Myocyte (in vitro differentiated cells): Measurements from ENCODE around the gene ANO4. TPM values are rescaled to one million over a fixed set of nuclear protein-coding genes. Genes with fewer than 3 reads are reported as not detected.

Experiments used
- DNase-seq: peaks from one replicate; pipeline ENCODE4 v3.0.0-alpha.2; 2012; ENCODE audit warnings: low read depth
- total RNA-seq: library from RNA; depleted of rRNA; stranded (reverse); fragments of >200 nt; gene quantifications from 2 replicates; pipeline ENCODE4 v1.2.3, GENCODE V29; 2014

The ANO4 gene
- total RNA-seq, 1 donor from 2014 or later, result 0.99 TPM

DNA sequence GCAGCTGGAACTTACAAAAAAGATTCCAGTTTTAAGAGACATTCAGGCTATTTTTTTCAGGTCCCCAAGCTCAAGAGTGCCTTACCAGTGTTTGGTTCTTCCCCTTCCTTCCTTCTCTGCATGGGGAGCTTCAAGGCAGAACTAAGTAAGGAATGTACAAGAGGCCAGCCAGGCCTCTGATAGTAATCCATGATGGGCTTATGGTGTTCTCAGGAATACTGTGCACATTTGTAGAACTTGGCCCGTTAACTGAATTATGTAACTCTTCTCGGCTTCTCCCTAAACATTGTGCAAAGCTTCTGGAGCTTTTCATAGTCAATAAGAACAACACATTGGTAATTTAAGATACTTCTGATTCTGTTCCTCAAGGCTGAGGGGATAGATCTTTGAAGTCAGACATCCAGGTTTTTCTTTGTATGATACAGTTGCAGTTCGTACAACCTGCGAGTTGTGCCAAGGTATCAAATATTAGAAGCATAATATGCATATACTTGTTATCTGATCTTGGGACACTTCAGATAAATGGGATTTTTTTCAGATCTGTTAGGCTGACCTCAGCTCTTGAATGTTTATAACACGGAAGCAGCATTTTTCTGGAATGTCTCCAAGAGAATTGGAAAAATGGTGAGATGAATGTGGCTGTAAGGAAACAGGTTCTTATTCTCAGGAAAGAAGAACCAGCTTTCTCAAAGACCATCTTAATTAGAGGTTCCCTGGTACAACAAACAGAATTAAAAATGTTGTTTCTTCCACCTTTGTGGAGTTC is 148.6 kb downstream of the ANO4 start:
- no peak for DNase-seq

GRCh38 chr12:100951756-100952155 is 157.2 kb downstream of the ANO4 start:
- DNase-seq, result no peak

GRCh38 chr12:100953217-100953616 is 158.6 kb downstream of the ANO4 start:
- DNase-seq, result no peak

DNA sequence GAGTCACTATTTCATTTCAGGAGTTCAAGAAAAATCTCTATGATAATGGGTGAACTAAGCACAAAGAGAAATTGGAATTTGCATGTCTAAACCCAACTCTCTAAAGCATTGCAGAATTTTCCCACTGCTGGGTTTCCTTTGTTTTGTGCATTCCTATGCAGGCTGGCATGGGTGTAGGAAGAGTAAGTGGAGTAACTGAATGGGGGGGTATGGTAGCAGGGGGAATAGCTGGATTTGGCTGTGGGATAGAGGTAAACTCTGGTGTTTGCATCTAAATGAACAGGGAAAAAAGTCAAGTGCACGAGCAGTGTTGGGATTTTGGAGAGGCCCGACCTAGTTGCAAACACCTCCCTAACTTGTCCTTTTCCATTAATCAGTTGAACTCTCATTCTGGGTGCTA is 159.1 kb downstream of the ANO4 start:
- no peak for DNase-seq

DNA sequence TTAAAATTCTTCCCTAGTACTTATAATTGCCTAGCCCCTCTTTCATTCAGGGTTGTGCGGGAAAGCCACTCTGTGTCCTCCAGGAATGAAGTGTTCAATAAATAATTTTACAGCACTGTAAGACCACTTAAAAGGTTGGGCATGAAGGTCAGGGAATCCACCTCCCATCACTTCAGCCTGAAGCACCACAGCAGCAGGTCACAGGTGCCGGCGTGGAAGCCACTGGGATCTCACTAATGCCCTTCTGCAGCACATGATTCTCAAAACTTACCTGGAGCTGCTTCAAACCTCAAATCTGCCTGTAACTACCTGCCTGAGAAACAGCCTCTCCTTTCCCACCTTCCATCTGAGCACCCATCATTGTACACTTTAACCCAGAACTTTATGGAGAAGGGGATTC is 159.5 kb downstream of the ANO4 start:
- DNase-seq, result no peak

DNA sequence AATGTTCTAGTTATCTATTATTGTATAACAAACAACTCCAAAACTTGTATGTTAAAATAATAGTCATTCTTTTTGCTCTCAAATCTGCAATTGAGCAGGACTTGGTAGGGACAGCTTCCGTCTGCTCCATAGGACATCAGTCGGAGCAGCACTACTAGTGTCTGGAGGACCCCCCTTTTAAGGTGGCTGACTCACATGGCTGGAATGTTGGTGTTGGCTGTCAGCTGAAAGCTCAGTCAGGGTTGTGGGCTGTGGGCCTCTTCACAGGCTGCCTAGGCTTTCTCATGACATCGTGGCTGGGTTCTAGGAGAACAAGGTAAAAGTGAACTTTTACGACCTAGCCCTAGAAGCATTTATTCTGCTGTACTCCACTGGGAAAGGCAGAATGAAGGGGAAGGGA is 160.6 kb downstream of the ANO4 start:
- DNase-seq, result peak; percentile 72

DNA sequence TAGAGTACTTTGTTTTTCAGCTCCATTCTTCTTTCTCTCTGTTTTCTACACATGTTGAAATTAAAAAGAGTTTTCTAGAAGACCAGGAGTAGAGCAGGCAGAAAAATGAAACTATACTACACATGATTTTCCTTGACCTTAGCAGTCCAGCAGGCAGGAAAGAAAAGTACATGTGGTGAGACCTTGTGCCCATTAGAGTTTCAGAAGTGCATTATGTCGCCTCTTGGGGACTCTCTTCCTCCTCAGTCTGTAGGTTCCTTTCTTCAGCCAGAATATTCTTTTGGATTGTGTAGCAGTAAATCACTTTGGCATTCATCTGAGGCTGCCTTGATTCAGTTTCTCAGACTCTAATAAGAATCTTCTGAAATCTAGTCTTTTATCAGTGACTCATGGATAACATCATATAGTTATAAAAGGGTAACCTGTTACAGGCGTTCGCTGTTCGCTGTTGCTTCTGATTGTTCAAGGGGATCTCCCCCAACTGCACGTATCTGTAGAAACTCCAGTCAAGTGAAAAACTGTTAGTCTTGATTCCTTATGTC is 161.8 kb downstream of the ANO4 start:
- no peak for DNase-seq

- DNase-seq, result no peak
Measured at GRCh38 chr12:100959481-100959880, 164.9 kb downstream of the ANO4 start.

DNA sequence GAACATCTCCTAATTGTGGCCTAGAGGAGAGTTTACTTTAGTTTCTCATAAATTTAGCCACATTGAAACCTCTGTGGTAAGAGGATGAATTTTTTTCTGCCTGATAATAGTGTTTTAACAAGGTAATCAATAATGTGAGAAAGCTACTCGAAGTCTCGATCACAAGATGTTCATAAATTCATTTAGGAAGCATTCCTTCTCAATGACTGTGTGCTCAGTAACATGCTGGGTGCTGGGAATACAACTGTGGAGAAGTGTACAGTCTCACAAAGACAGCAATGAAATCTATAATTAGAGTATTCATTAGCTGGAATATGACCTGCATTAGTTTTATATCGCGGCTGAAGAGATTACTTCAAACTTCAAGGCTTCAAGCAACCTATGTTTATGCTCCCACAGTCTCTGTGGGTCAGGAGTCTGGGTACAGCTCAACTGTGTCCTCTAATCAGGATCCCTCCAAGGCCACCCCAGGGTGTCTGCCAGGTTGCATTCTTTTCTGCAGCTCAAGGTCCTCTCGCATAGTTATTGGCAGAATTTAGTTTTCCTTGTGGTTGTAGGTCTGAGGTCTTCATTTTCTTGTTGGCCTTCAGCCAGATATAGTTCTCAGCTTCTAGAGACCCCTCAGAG is 167.6 kb downstream of the ANO4 start:
- no peak for DNase-seq

DNA sequence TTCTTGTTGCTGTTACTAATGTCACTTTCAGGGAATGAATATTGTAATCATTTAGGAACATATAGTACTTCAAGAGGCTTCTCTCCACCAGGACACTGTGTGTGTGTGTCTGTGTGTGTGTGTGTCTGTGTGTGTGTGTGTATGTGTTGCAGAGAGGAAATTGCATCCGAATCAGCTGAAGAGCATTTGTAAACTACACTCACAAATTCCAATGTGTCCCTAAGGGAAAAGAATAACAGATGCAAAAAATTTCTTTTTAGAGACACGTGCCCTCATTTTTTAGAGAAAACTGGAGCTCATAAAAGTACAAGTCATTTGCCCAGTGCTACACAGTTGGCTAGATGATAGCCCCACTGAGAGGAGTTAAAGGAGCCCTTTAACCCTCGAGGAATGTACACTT is 168.8 kb downstream of the ANO4 start:
- peak; percentile 49 for DNase-seq

GRCh38 chr12:100964028-100964427 is 169.5 kb downstream of the ANO4 start:
- DNase-seq, result no peak

GRCh38 chr12:100967189-100967588 is 172.6 kb downstream of the ANO4 start:
- no peak for DNase-seq

DNA sequence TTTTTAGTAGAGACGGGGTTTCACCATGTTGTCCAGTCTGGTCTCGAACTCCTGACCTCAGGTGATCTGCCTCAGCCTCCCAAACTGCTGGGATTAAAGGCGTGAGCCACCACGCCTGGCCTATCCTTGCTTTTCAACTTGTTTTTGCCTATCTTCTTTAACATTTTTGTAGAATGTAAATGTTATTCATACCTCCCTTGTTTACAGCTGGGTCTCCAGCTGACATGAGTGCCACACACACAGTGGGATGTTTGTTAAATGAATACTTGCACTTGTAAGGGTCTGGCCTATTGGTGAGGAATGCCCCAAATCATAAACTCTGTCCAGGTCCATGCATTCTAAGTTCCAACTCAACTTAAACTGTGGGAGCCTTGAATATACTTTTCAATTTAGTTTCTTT is 176.3 kb downstream of the ANO4 start:
- DNase-seq, result no peak

DNA sequence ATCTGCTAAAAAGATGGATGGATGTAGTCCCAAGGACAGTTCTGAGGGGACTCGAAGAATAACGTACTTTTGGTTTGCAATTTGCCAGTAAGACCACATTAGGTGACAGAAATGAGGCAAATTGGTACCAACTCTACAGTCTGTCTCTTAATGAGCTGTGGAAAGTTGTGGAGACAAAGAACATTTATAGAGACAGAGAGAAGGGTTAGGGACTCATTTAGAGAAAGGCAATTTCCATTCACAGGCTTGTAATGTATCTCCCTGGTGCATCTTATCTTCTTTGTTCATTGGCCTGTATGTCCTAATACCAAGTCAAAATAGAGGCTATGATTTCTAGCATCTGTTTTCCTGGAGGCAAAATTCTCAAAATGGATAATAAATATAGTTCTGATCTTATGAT is 177.5 kb downstream of the ANO4 start:
- DNase-seq, result no peak

- no peak for DNase-seq
Measured at GRCh38 chr12:100974341-100974740, 179.8 kb downstream of the ANO4 start.

GRCh38 chr12:100974747-100975146 is 180.2 kb downstream of the ANO4 start:
- DNase-seq, result no peak

DNA sequence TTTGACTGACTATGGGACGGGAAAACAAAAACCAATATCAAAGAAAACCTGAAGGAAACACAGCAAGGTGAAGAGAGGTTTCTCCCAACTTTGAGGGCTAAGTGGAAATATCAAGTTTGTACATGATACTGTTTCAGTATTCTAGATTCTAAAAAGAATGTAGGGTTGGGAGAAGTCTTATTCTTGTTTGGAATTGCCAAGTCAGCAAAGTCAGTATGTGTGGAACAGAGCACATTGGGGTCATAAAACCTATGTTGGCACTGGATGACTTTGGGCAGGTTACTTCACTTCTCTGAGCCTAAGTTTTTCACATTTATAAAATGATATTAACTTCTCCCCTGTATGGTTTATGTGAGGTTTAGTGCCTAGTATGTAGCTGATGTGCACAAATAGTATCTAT is 182.2 kb downstream of the ANO4 start:
- no peak for DNase-seq

- DNase-seq, result no peak
Measured at GRCh38 chr12:100980856-100981255, 186.3 kb downstream of the ANO4 start.

- no peak for DNase-seq
Measured at GRCh38 chr12:100982511-100983183, 188.1 kb downstream of the ANO4 start.

DNA sequence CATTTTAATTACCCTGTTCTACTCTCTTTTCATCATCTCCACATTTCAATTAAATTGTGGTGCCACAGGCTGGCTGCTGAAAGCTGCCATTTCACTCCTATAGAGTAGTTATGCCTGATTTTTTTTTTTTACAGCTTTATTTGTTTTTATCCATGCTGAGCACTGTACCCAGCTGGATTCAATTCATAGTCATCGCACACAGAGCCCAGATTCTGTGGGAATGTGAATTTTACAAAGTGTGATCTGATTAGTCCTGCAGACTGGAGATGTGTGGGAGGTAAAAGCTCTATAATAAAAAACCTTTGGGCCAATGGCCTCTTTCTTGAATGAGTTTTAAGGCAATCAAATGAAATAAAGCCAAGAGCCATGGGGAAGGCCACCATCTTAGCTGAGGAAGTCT is 190.2 kb downstream of the ANO4 start:
- DNase-seq, result no peak

DNA sequence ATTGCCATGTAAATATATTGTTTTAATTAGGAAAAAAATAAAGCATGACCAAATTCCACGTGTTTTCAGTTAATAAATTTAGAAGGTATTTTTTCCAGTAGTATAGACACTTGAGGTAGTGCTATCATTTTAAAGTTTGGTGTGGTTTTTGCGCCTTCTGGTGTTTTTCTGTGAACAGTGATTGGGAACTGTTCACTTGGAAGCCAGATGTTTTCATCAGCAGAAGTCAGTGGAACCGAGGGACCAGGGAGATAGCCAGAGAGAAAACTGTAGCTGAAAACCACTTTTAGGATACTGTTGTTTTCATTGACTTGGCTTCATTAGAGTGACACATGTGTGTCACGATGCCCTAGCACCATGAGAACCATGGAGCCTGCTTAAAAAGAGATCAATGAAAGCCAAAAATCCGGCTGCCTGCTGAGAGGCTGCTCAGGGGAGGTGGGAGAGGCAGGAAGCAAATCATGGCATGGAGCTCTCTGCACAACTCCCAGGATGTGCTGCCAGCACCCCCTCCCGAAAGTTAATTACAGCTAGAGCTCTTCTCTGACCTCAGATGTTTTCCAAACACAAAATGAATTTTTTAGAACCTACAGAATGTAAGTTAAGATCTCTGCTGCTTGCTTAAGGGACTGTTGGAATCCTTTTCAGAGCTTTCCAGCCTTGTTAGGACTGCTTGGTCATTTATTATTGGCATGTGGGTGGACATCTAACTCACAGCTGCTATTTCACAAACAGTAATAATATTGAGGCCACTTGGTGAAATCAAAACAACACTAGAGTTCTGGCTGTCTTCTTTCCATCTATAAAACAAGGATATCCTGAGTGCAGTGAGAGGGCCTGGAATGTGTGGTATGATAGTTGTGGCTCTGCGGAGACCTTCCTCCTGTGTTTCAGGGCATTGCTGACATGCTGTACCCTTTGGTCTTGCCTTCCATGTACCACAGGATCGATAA is 192.3 kb downstream of the ANO4 start:
- peak; percentile 14 for DNase-seq
